ENCODE measurements around the gene CACNA1B.
"Not testable (repeated sequence)": the region's sequence is repeated elsewhere in the genome, so short reads cannot be mapped to it uniquely, and the experiment has no call there.

The CACNA1B gene

DNA sequence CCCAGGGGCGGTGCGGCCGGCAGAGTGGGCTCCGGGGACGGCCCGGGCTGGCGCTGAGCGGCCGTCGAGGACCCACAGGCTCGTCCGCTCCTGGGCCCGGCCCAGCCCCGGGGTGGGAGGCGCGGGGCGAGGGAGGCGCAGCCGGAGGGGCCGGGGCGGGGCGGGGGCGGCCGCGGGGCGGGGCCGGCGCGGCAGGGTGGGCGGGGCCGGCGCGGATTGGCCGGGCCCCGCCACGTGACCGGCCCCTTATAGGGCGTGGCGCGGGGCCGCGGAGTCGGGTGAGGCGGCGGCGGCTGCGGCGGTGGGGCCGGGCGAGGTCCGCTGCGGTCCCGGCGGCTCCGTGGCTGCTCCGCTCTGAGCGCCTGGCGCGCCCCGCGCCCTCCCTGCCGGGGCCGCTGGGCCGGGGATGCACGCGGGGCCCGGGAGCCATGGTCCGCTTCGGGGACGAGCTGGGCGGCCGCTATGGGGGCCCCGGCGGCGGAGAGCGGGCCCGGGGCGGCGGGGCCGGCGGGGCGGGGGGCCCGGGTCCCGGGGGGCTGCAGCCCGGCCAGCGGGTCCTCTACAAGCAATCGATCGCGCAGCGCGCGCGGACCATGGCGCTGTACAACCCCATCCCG is at the start of gene CACNA1B:
CACNA1B (plus strand) TSS at position 277 of the 617 bp plus-strand sequence; CDS start at position 429, 152 bp downstream.
- DNase-seq (ENCODE audit: low read depth in 2 of 2) = not testable (repeated sequence)

DNA sequence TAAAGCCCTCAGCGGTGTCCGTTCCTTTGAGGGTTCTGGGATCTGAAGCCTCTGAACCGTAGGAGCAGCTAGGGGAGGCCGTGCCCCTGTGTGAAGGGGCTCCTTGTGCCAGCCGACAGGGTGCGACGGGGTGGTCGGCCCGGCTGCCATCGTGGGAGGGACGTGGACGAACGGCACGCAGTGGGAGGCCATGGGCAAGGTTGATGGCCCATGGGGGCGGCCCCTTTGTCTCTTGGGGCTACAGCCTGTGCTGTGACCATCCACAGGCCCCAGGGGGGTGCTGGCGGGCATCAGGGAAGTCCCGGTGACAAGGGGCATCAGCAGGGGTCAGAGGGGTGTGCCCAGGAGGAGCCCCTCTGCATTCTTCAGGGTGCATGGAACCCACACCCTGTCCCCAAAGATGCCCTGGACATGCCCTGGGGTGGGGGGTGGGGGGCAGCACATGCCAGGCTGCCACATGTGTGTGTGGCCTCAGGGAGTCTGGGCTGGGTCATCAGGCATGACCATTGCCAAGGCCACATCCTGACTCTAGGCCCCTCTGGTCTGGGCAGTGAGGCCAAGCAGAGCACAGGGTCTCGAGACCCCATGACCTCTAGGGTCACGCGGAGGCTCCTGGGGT is 49.6 kb upstream of the CACNA1B start:
- no peak for DNase-seq (ENCODE audit: low read depth in 2 of 2)

DNA sequence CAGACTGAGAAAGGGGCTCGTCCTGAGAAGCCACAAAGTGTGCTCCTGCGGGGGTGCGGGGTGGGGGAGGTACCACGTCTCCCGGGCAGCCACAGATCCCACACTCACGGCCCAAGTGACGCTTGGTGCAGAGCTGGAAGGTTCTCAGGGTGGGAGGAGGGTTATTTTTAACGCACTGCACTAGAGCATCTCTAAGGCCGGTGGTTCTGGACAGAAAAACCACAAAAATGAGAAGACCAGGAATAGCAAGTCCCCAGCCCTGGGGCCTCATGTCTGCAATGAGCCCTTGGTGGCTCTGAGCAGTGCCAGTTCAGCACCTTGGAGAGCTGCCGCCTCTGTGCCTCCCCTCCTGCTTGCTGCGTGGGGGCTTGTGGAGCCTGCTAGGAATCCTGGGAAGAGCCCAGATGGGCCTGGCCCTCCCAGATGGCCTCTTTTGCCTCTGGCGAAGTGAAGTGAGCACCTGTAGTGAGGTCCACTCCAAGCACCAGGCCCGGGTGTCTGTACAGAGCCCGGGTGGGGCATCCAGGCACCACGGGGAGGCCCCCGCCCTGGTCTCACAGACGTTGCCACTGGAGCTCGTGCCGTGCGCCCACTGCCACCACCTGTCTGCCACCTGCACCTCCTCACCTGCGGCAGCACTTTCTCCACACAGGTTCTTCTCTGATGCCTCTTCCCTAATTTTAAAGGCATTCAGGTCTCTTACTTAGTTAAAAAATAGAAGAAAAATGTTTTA is 48.9 kb upstream of the CACNA1B start:
- DNase-seq (ENCODE audit: low read depth in 2 of 2) = no peak

DNA sequence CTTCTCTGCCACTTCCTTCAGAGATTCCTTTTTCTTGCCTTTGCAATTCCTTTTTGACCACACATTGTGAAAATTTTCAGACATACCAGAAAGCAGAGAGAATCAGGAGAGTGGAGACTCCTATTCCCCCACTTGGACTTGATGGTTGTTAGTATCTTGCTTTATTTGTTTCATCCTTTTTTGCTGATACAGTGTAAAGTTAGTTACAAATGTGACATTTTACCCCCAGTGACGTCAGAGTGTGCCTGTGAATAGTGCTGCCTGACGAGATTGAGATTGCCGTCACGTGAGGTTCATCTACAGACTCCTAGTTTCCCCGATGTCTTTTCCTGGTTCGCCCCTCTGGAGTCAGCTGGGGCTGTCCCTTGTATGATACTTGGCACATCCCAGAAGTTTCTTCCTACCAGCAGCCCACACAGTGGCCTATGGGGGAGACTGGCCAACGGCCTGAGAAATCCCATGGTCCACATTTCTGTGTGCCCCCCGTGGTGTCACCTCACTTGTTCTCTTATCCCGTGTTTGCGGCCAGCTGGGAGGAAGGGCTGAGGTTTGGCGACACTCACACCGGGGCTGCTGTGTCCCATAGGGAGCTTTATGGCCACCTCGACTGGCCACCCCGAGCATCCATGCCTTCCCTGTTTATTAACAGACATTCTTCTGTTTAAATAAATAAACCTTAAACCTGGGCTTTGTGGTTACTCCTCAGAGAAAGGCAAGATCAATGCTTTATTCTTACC is 48.2 kb upstream of the CACNA1B start:
- DNase-seq (ENCODE audit: low read depth in 2 of 2) = no peak

DNA sequence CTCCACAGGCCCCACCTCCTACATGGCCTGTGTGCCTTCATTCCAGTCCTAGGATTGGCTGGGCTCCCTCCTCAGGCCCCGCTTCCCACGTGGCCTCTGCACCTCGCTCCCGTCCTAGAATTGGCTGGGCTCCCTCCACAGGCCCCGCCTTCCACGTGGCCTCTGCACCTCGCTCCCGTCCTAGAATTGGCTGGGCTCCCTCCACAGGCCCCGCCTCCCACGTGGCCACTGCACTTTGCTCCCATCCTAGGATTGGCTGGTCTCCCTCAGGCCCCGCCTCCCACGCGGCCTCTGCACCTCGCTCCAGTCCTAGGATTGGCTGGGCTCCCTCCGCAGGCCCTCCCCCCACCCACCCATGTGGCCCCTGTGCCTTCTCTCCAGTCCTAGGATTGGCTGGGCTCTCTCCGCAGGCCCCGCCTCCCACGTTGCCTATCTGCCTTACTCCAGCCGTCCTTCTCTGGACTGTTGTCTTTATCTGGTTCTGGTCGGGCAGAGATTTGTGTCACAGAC is 45.3 kb upstream of the CACNA1B start:
- no peak for DNase-seq (ENCODE audit: low read depth in 2 of 2)

DNA sequence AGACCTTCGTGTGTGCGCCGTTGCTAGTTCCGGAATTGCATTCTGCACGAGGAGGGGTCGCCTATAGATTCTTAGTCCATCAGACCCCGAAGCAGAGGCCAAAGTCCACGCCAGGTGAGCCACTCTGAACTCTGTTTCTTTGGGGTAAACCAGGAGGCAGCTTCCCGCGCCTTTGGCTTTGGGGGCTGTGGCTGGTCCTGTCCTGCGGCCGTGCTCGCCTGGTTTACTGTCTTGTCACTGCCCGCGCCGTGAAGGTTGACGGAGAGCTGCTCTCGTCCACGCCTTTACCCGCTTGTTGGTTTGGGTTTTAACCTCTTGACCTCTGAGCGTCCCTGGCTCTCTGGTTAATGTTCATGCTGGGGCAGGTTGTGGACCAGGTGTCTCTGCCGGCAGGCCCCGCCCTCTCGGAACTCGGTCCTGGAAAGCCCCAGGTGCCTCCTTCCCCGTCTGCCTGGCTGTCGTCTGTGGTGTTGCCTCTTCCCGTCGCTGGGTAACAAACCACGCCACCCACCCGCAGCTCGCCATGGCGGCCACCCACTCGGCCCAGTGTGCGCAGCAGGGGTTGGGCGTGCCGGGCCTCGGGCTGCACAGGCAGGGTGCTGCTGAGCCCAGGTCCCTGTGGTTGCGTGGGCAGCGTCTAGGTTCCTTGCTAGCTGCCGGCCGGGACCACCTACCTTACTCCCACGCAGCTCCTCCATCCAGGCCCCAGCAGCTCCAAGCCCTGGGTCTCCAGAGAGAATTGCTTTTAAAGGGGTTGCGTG is 44.6 kb upstream of the CACNA1B start:
- DNase-seq (ENCODE audit: low read depth in 2 of 2) = no peak

DNA sequence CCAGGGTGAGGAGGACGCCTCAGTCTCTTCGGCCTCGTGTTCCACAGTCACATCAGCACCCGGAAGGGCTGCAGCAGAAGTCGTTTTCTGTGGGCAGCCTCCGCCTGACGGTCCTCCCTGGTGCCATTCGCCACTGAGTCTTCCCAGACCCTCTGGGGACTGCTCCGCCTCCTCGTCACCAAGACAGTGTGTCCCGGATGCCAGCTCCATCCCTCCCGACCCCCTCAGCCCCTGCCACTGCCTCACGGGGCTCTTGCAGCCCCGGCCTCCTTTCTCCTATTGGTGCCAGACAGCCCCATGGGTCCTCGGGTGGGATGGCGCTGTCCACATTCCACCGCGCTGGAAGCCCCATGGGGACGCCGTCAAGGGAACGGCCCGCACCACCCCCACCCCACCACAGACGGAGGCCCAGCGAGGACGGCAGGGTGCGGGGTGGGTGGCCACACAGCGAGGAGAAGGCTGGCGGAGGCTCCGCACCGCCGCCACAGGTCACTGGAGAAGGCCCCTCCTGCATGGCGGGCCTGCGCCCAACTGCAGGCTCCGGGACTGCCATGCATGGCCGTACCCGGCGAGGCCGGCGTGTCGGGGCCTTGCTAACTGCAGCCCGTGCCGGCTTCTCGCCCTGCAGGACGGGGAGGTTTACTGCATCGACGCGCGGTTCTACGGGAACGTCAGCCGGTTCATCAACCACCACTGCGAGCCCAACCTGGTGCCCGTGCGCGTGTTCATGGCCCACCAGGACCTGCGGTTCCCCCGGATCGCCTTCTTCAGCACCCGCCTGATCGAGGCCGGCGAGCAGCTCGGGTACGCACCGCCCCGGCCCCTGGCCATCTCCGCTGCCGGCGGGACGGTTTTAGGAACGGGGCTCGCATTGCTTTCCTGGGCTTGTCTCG is 43.6 kb upstream of the CACNA1B start:
- DNase-seq (ENCODE audit: low read depth in 2 of 2) = no peak

DNA sequence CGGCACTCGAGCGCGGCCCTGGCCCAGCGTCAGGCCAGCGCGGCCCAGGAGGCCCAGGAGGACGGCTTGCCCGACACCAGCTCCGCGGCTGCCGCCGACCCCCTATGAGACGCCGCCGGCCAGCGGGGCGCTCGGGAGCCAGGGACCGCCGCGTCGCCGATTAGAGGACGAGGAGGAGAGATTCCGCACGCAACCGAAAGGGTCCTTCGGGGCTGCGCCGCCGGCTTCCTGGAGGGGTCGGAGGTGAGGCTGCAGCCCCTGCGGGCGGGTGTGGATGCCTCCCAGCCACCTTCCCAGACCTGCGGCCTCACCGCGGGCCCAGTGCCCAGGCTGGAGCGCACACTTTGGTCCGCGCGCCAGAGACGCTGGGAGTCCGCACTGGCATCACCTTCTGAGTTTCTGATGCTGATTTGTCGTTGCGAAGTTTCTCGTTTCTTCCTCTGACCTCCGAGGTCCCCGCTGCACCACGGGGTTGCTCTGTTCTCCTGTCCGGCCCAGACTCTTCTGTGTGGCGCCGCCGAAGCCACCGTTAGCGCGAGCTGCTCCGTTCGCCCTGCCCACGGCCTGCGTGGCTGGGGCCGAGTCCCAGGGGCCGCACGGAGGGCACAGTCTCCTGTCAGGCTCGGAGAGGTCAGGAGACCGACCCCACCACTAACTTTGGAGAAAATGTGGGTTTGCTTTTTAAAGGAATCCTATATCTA is 42.6 kb upstream of the CACNA1B start:
- no peak for DNase-seq (ENCODE audit: low read depth in 2 of 2)

DNA sequence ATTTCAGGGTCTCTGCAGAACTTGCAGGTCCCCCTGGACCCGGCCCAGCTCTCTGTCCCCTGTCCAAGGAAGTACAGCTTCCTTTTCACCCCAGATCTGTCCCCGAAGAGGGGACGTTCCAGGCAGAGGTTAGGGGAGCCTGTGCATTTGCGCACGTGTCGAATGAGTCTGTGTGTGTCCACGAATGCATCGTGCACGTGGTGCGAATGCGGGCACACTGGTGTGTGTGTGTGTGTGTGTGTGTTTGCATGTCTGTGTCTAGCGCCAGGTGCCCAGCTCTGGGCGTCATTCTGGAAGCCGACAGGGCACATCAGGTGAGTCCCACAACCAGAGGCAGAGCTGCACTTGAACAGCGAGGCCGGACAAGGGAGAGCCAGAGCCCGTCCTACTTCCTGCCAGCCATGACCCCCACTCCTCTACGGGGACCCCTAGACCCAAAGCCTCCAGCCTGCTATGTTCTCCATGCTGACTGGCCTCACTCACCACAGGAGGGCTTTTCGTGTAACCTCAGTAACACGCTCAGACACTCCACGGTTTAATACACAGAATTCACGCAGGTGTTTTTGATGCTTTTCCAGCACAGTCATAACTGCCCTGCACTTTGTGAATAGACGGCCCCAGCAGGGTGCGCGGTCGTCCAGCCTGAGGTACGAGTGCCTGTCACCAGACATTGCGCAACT is 41.3 kb upstream of the CACNA1B start:
- DNase-seq (ENCODE audit: low read depth in 2 of 2) = no peak

DNA sequence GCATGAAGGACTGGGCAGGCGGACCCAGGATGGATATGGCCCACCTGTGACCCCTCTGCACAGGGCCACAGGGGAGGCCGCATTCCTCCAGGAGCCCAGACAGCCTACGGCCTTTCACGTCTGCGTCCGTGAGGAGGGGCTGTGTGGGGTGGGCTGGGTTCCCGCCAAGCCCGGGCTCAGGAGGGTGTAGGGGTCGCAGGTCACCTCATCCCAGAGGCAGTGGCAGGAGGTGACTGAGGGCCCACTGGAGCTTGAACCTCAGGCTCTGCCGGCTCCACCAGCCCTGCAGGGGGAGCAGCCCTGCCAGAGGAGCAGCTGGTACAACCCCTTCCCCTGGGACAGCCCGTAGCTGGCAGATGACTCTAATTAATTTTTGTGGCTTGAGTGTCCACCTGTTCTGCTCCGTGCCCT is 40.7 kb upstream of the CACNA1B start:
- no peak for DNase-seq (ENCODE audit: low read depth in 2 of 2)

DNA sequence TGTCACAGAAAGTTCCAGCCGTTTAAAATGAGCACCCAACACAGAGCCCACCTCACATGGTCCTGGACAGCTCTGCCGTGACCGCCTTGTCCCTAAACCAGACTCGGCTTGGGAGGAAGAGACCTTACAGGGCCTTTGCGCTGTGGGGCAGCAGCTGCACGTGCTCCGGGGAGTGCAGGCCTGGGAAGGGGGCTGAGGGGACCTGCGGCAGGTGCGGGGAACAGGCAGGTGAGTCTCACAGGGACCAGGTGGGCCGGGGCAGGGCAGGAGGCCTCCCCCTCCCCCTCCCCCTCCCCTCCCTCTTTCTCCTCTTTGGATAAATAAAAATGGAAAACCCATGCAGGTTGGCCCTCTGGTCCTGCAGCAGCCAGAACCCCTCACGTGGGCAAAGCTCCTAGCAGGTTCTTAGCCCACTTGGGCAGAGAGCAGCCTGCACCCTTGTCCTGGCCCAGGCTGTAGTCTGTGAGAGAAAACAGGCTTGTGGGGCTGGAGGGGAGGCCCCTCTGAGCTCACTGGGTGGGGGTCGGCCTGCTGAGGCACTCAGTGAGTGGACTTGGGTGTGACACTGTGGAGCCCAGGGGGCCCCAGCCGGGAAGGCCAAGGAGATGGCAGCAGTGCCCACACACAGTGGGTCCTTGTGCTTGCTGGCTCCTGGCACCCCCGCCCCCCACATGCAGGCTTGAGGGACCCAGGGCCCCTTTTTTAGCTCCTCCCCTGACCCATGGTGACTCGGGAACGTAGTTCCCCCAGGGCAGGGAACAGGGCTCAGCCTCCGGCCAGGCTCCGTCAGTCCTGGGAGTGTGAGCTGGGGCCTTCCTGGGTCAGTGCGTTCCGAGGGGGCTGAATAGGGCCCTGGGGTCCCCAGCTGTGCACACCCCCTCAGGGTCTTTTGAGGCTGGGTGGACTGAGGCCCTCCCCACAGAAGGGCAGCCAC is 40.0 kb upstream of the CACNA1B start:
- no peak for DNase-seq (ENCODE audit: low read depth in 2 of 2)

DNA sequence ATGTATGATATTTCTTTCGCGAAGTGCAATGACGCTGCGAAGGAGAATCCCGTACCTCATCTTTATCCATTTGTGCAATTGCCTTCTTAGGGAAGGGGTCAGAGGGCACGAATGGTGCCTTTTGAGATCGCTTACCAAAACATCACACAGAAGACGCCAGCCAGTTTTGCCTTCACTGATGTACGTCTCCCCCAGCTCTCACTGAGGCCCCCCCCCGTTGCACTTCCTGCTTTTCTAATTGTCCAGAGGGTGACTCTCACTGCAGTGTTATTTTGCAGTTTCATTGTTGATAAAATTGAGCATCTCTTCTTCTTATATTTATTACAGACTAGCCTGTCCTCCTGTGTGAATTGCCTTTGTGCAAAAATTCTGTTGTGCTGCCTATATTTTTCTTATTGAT is 39.0 kb upstream of the CACNA1B start:
- DNase-seq (ENCODE audit: low read depth in 2 of 2) = no peak

DNA sequence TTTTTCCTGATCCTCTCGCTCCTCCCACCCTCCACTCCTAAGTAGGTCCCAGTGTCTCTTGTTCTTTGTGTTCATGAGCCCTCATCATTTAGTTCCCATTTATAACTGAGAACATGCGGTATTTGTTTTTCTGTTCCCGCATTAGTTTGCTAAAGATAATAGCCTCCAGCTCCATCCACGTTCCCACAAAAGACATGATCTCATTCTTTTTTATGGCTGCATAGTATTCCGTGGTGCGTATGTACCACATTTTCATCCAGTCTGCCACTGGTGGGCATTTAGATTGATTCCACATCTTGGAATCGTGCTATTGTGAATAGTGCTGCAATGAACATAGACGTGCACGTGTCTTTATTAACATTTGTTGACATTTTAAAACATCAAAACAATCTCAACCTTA is 34.2 kb upstream of the CACNA1B start:
- no peak for DNase-seq (ENCODE audit: low read depth in 2 of 2)

DNA sequence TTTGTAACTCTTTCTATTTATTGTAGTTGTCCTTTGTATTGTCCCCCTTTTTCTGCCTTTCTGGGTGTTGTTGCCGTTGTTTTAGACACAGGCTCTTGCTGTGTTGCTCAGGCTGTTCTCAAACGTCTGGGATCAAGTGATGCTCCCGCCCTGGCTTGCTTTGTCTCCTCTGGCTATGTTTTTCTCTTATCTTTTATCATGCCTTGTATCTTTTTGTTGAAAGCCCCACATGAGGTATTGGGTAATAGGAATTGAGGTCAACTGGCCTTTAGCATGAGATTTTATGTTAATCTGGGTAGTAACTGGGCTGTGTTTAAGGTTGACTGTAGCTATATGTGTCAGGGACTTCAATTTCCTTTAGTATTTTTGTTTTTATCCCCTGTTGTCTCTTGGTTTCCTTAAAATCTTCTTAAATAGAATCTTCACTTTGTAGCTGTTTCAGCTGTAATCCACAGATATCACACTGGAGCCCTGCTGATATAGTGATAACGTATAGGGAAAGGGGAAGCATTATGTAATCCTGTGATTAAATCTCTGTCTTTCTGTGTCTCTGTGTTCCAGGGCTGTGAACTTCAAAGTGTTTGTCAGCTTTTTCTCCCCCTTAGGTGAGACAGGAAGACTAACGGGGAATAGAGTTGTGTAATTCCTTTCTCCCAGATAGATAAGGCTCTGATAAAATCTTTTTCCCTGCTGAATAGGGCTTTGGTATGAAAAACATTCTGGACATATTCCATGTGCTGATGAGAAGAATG is 25.9 kb upstream of the CACNA1B start:
- no peak for DNase-seq (ENCODE audit: low read depth in 2 of 2)

DNA sequence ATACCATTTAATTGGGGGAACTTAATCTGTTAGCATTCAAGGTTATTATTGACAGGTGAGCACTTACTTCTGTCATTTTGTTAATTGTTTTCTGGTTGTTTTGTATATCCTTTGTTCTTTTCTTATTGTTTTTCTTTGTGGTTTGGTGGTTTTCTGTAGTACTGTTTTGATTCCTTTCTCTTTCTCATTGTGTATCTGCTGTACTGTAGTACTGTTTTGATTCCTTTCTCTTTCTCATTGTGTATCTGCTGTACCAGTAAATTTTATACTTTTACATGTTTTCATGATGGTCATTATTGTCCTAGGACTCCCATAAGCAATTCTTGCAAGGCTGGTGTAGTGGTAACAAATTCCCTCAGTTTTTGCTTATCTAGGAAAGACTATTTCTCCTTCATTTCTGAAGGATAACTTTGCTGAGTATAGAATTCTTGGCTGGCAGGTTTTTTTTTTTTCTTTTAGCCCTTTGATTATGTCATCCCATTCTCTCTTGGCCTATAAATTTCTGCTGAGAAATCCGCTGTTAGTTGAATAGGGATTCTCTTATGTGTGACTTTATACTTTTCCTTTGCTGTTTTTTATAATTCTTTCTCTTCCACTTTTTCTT is 24.1 kb upstream of the CACNA1B start:
- DNase-seq (ENCODE audit: low read depth in 2 of 2) = no peak

DNA sequence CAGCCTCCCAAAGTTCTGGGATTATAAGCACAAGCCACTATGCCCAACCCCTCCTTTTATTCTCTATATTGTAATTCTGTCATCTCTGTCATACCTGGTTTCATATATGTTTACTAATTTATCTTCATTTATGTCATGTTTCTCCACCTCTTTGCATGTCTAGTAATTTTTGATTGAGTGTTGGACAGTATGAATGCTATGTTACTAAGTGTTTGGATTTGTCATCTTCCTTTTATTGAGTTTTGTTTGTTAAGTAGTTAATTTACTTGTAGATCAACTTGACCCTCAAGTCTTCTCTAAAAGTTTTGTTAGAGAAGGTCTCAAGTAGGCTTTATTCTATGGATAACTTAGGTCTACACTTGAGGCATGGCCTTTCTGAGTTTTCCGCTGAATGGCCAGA is 17.2 kb upstream of the CACNA1B start:
- DNase-seq (ENCODE audit: low read depth in 2 of 2) = no peak

DNA sequence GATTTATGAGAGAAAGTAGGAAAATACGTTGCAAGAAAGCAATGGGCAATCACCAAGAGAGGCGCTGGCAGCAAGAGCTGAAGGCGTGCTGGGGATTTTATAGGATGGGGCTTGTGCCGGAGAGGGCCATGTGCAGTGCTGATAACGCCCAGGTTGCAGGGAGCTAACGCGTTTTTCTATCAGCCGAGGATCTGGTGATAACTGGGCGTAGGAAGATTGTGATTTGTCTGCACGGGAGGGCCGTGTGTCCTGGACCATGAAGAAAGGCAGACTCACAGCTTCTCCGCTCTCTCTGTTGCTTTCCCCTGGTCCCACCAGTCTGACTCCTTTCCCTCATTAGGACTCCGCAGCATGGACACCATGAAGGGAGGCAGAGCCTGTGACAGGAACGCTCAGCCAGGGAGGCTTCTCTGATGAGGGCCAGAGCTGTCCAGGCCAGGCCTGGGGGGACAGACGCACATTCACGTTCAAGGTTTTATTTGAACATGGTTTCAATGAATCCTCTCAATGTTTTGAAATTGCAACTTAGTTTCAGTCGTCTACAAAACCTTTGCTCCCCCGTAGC is 11.9 kb upstream of the CACNA1B start:
- no peak for DNase-seq (ENCODE audit: low read depth in 2 of 2)

All from stimulated activated CD4-positive, alpha-beta T cell treated with anti-CD3 and anti-CD28 coated beads, Interleukin-12 subunit alpha, Interleukin-12 subunit beta, amount 100 ng/mL, for 24 hours (primary cell).